OCI-LY7 (cell line): ENCODE results near the gene DCTN5. TPM values are rescaled to one million over a fixed set of nuclear protein-coding genes. Genes with fewer than 3 reads are reported as not detected.
A peak's percentile ranks its signal among the peaks of the same experiment; 100 is the strongest.

Experiments
- BruUV-seq: library from RNA; stranded (reverse); fragments of 400-500 nt; replicated peaks from 2 replicates; lab custom pipeline; 2021; lab: Mats Ljungman, UMichigan
- CTCF ChIA-PET: fragments of 300-600 bp; sonication (Branson Sonifier 250); formaldehyde crosslinking; loops from one replicate; lab custom pipeline; 2022; ENCODE audit warnings: antibody characterized with exemption; ENCODE audit not compliant: unreplicated experiment; lab: Charles Lee
- POLR2A ChIA-PET: fragments of 300-600 bp; sonication (Branson Sonifier 250); formaldehyde crosslinking; loops from one replicate; lab custom pipeline; 2022; ENCODE audit warnings: antibody characterized with exemption; lab: Charles Lee
- DNase-seq: peaks from one replicate; pipeline ENCODE4 v3.0.0-alpha.2; 2015; ENCODE audit warnings: low spot score
- H2AFZ ChIP-seq: fragments of 200-600 bp; sonication (generic), shearing (Covaris generic); 2 replicates; pipeline ENCODE4 v1.6.1; 2014; ENCODE audit warnings: mild to moderate bottlenecking, antibody characterized with exemption, low read length, moderate library complexity
- H3K27ac ChIP-seq: fragments of 200-600 bp; sonication (generic); 2 replicates; pipeline ENCODE4 v1.5.1; 2014; ENCODE audit warnings: mixed run types, low read depth, mild to moderate bottlenecking, moderate library complexity, low read length, inconsistent platforms; ENCODE audit not compliant: poor library complexity, severe bottlenecking
- H3K36me3 ChIP-seq: fragments of 200-600 bp; sonication (generic); 2 replicates; pipeline ENCODE4 v1.6.1; 2014; ENCODE audit warnings: mild to moderate bottlenecking, antibody characterized with exemption, low read length, moderate library complexity, mixed read lengths; ENCODE audit not compliant: insufficient read depth
- H3K4me1 ChIP-seq: fragments of 200-600 bp; sonication (generic); 2 replicates; pipeline ENCODE4 v1.5.1; 2014; ENCODE audit warnings: mild to moderate bottlenecking, low read length; ENCODE audit not compliant: insufficient read depth, poor library complexity, severe bottlenecking
- H3K4me2 ChIP-seq: fragments of 200-600 bp; sonication (generic); 2 replicates; pipeline ENCODE4 v1.6.1; 2014; ENCODE audit warnings: mild to moderate bottlenecking, low read length
- H3K4me3 ChIP-seq: fragments of 200-600 bp; sonication (generic); 2 replicates; pipeline ENCODE4 v1.5.1; 2014; ENCODE audit warnings: mild to moderate bottlenecking, low read depth, low read length; ENCODE audit not compliant: poor library complexity, severe bottlenecking
- H3K79me2 ChIP-seq: fragments of 200-600 bp; sonication (generic); 2 replicates; pipeline ENCODE4 v1.6.1; 2016; ENCODE audit warnings: low read depth, mild to moderate bottlenecking, low read length, moderate library complexity, mixed read lengths; ENCODE audit not compliant: insufficient read depth
- H3K9me2 ChIP-seq: fragments of 200-600 bp; sonication (generic); 2 replicates; pipeline ENCODE4 v1.6.1; 2016; ENCODE audit warnings: mild to moderate bottlenecking, low read length, mixed read lengths; ENCODE audit not compliant: insufficient read depth
- H3K9me3 ChIP-seq: fragments of 200-600 bp; sonication (generic); 2 replicates; pipeline ENCODE4 v1.6.1; 2014; ENCODE audit warnings: mild to moderate bottlenecking, mixed run types, low read length, mixed read lengths
- H4K20me1 ChIP-seq: fragments of 200-600 bp; sonication (generic); 2 replicates; pipeline ENCODE4 v1.6.1; 2014; ENCODE audit warnings: mild to moderate bottlenecking, antibody characterized with exemption, low read length, moderate library complexity, mixed read lengths; ENCODE audit not compliant: insufficient read depth
- EZH2phosphoT487 ChIP-seq: fragments of 200-600 bp; sonication (generic); IDR thresholded peaks from 2 replicates; pipeline ENCODE4 v1.6.1; 2018; ENCODE audit warnings: low read depth, borderline replicate concordance, mild to moderate bottlenecking, mixed run types, antibody characterized with exemption, low read length, moderate library complexity, mixed read lengths
- intact Hi-C: fragments of 100-400 bp; cut with micrococcal nuclease; formaldehyde crosslinking; loops from one replicate; pipeline ENCODE4 v1.10.0; 2022; ENCODE audit not compliant: unreplicated experiment
- total RNA-seq, 2 experiments: library from RNA; depleted of rRNA in 1 of 2; stranded (reverse); fragments of >200 nt in 1 of 2; shearing (Covaris generic) in 1 of 2; gene quantifications; 2 replicates each; pipeline ENCODE4 v1.2.3, GENCODE V29; 2014 to 2022
- TF ChIP-seq, protein P1 (sequence below): fragments of 200-600 bp; sonication (generic); conservative IDR thresholded peaks from 2 replicates; pipeline ENCODE4 v1.5.1; 2014; ENCODE audit warnings: mild to moderate bottlenecking, antibody characterized with exemption, low read length, moderate library complexity, mixed read lengths

DCTN5 gene
- total RNA-seq, 2 experiments from 2014 or later = 37.3 to 89.6 TPM

DNA sequence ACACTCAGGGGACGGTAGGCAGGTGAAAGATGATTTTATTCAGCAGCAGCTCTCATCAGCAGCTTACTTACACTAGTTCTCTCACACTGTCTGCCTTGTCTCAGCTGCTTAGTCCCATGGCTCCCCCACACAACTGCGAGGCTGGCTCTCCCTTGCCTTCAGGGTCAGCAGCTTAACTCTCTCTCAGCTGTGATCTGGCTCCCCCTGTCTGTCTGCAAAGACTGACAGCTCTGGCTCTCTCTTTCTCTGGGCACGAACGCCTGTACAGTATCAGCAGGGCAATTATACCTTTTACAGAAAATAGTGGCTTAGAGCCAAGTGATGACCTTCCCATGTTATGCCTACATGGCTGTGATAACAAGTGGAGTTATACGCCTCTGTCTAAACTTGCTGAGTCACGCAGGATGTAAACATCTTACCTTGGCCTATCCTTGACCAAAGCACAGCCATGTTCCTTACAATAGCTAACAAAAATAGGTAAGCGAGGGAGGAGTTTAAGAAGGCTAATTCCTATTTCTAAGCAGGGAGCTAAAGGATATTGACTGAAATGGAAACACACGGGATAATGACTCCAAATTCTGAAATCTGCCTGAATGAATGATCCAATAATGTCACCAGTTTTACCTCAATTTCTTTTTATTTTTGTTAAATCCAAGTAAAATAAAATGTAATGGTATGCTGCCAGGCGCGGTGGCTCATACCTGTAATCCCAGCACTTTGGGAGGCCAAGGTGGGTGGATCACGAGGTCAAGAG is 44.1 kb upstream of the DCTN5 start:
- H2AFZ ChIP-seq = peak overlapping the region; percentile 61; the same call in 1 of the 2 replicates
- H3K27ac ChIP-seq = peak overlapping the region; percentile 57
- TF ChIP-seq, protein P1, sequence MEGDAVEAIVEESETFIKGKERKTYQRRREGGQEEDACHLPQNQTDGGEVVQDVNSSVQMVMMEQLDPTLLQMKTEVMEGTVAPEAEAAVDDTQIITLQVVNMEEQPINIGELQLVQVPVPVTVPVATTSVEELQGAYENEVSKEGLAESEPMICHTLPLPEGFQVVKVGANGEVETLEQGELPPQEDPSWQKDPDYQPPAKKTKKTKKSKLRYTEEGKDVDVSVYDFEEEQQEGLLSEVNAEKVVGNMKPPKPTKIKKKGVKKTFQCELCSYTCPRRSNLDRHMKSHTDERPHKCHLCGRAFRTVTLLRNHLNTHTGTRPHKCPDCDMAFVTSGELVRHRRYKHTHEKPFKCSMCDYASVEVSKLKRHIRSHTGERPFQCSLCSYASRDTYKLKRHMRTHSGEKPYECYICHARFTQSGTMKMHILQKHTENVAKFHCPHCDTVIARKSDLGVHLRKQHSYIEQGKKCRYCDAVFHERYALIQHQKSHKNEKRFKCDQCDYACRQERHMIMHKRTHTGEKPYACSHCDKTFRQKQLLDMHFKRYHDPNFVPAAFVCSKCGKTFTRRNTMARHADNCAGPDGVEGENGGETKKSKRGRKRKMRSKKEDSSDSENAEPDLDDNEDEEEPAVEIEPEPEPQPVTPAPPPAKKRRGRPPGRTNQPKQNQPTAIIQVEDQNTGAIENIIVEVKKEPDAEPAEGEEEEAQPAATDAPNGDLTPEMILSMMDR = peak; percentile 79
- TF ChIP-seq EZH2phosphoT487 = no peak

DNA sequence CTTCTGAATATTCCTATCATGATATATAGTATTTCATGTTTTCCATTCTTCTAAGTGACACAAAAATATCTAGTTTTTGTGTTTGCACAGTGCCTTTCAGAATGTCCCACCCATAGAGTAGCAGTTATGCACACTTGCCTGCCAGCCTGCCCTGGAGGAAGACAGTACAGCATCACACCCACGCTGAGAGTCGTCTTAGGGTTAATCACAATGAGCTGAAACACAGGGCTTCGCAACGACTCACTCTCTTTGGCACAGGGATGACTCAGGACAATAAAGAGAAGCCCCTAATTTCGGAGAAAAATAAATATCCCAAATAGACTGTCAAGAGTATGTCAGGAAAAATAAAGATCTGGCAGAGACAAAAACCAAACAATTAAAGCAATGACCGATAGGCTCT is 33.5 kb upstream of the DCTN5 start:
- TF ChIP-seq, protein P1 = no peak
- no peak for TF ChIP-seq EZH2phosphoT487

More for the DNA sequence above, 44.1 kb upstream of the DCTN5 start:
- Histone ChIP-seq H3K4me1 (peaks cover 21% of the 10 kb centered on the region), H3K36me3 (peaks cover 41% of the 10 kb centered on the region), H4K20me1 (peaks cover 7% of the 10 kb centered on the region; the same call in 1 of the 2 replicates), H3K79me2 (peaks cover 41% of the 10 kb centered on the region), H3K9me2 (no peaks in the 10 kb centered on the region), H3K9me3 (no peaks in the 10 kb centered on the region), H3K4me3 (peak overlapping the region; percentile 96), H3K4me2 (peak overlapping the region; percentile 75)
- BruUV-seq = no TSS peak
- intact Hi-C loops = loop anchor here (2.0 to 5.0 kb wide), 2 partner anchors 90 to 145 kb away; partner anchors contain the start of gene COG7
- ChIA-PET CTCF (interaction anchor here (0.7 to 1.1 kb wide), 3 partner anchors 39 to 81 kb away, joined by 3 to 7 read pairs (median 3); partner anchors contain the start of genes EARS2 and UBFD1), POLR2A (interaction anchor here (0.7 to 1.3 kb wide), 5 partner anchors 24 to 584 kb away, joined by 3 to 7 read pairs (median 3); no protein-coding TSS in a partner anchor)
- peak; percentile 83 for DNase-seq

GRCh38 chr16:23608194-23608593 is 33.1 kb upstream of the DCTN5 start:
- CTCF ChIA-PET = no interaction called here
- Histone ChIP-seq H3K4me1 (no peaks in the 10 kb centered on the region), H3K36me3 (peaks cover 69% of the 10 kb centered on the region), H4K20me1 (no peaks in the 10 kb centered on the region), H3K79me2 (no peaks in the 10 kb centered on the region), H3K9me3 (no peaks in the 10 kb centered on the region), H2AFZ (no peak overlapping the region), H3K4me2 (no peak overlapping the region), H3K4me3 (no peak overlapping the region), H3K27ac (no peak overlapping the region), H3K9me2 (no peaks in the 10 kb centered on the region)
- intact Hi-C loops = no loop called here
- no peak for DNase-seq
- BruUV-seq = TSS peak; percentile 29
- TF ChIP-seq, protein P1 = no peak
- TF ChIP-seq EZH2phosphoT487 = no peak
- POLR2A ChIA-PET = no interaction called here

More for the DNA sequence above, 33.5 kb upstream of the DCTN5 start:
- H3K9me3 ChIP-seq = no peaks in the 10 kb centered on the region
- ChIA-PET POLR2A (interaction anchor here (0.9 to 1.7 kb wide), 2 partner anchors 34 to 36 kb away, joined by 3 to 10 read pairs; no protein-coding TSS in a partner anchor), CTCF (no interaction called here)
- H3K4me2 ChIP-seq = no peak overlapping the region
- H3K27ac ChIP-seq = no peak overlapping the region
- no TSS peak for BruUV-seq
- peaks cover 71% of the 10 kb centered on the region for H3K36me3 ChIP-seq
- H3K79me2 ChIP-seq = no peaks in the 10 kb centered on the region
- no peaks in the 10 kb centered on the region for H3K4me1 ChIP-seq
- no peak for DNase-seq
- no peaks in the 10 kb centered on the region for H4K20me1 ChIP-seq
- no peaks in the 10 kb centered on the region for H3K9me2 ChIP-seq
- intact Hi-C loops = no loop called here
- no peak overlapping the region for H3K4me3 ChIP-seq
- no peak overlapping the region for H2AFZ ChIP-seq
